Measurements from ENCODE around the gene PTGFRN. TPM values are rescaled to one million over a fixed set of nuclear protein-coding genes. Genes with fewer than 3 reads are reported as not detected.

Gene PTGFRN
- total and polyA plus RNA-seq, 2 experiments from 2014 or later: 16.6 to 31.0 TPM

DNA sequence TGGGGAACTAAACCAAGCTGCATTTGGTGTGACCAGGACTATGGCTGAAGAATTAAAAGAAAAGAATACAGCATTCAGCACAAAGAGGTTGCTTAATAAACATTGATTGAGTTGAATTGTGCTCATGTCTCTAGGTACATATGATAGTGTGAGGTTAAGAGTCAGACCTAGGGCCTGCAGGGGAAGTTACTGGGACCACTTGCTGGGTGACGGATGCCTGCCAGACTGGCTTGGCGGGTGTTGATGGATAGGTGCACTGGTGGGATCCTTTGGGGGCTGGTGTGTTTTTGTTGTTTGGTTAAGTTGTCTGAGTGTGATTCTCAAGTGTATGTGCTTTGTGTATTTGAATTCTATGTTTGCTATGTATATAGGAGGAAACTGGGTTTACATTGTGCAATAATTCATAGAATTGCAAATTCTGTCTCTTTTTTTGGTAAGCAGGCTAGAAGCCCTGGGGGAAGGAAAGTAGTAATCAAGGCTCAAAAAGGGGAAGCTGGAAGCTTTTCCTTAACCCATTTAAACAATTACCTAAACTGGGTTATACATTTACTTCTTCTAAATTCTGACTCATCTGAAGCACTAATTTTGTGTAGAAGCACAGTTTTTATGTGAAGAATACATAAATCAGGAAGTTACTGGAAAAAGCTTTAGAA lies 93.6 kb downstream of the PTGFRN start:
- H3K9me3 ChIP-seq (ENCODE audit: low read depth): no peaks in the 10 kb centered on the region
- no peak overlapping the region for H2AFZ ChIP-seq
- no peaks in the 10 kb centered on the region for H3K79me2 ChIP-seq
- no peaks in the 10 kb centered on the region for H4K20me1 ChIP-seq (ENCODE audit: insufficient read depth, poor library complexity, severe bottlenecking)
- no peaks in the 10 kb centered on the region for H3K9me2 ChIP-seq (replicated peaks; ENCODE audit: insufficient read depth)
- TF ChIP-seq, protein P1, sequence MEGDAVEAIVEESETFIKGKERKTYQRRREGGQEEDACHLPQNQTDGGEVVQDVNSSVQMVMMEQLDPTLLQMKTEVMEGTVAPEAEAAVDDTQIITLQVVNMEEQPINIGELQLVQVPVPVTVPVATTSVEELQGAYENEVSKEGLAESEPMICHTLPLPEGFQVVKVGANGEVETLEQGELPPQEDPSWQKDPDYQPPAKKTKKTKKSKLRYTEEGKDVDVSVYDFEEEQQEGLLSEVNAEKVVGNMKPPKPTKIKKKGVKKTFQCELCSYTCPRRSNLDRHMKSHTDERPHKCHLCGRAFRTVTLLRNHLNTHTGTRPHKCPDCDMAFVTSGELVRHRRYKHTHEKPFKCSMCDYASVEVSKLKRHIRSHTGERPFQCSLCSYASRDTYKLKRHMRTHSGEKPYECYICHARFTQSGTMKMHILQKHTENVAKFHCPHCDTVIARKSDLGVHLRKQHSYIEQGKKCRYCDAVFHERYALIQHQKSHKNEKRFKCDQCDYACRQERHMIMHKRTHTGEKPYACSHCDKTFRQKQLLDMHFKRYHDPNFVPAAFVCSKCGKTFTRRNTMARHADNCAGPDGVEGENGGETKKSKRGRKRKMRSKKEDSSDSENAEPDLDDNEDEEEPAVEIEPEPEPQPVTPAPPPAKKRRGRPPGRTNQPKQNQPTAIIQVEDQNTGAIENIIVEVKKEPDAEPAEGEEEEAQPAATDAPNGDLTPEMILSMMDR (IDR thresholded peaks at IDR 0.05; ENCODE audit: poor library complexity): no peak
- TF ChIP-seq EZH2phosphoT487 (IDR thresholded peaks at IDR 0.05; ENCODE audit: low read depth, severe bottlenecking, unreplicated experiment) (no peak), EZH2 (IDR thresholded peaks at IDR 0.05; ENCODE audit: borderline replicate concordance) (no peak)
- no peaks in the 10 kb centered on the region for H3K36me3 ChIP-seq (replicated peaks; ENCODE audit: insufficient read depth, low read depth)
- H3K4me2 ChIP-seq: no peak overlapping the region
- no peak for DNase-seq (ENCODE audit: low spot score)
- no peak overlapping the region for H3K27ac ChIP-seq
- H3K4me3 ChIP-seq: no peak overlapping the region
- no peaks in the 10 kb centered on the region for H3K27me3 ChIP-seq
- no peaks in the 10 kb centered on the region for H3K4me1 ChIP-seq (ENCODE audit: insufficient read depth)
- WGBS (ENCODE audit: low lambda C conversion rate, missing lambda C conversion rate): 83% methylated on average over 2 of the region's 2 CpGs

GRCh38 chr1:117007719-117008013 lies 98.0 kb downstream of the PTGFRN start:
- TF ChIP-seq EZH2phosphoT487 (IDR thresholded peaks at IDR 0.05; ENCODE audit: low read depth, severe bottlenecking, unreplicated experiment) (no peak), EZH2 (IDR thresholded peaks at IDR 0.05; ENCODE audit: borderline replicate concordance) (no peak)
- TF ChIP-seq, protein P1 (IDR thresholded peaks at IDR 0.05; ENCODE audit: poor library complexity): no peak
- 90% methylated on average over 2 of the region's 2 CpGs for WGBS (ENCODE audit: low lambda C conversion rate, missing lambda C conversion rate)
- Histone ChIP-seq H3K4me3 (no peak overlapping the region), H3K9me2 (replicated peaks; ENCODE audit: insufficient read depth) (no peaks in the 10 kb centered on the region), H3K79me2 (no peaks in the 10 kb centered on the region), H4K20me1 (ENCODE audit: insufficient read depth, poor library complexity, severe bottlenecking) (no peaks in the 10 kb centered on the region), H3K4me2 (no peak overlapping the region), H3K36me3 (replicated peaks; ENCODE audit: insufficient read depth, low read depth) (no peaks in the 10 kb centered on the region), H3K4me1 (ENCODE audit: insufficient read depth) (no peaks in the 10 kb centered on the region), H2AFZ (no peak overlapping the region), H3K9me3 (ENCODE audit: low read depth) (no peaks in the 10 kb centered on the region), H3K27ac (no peak overlapping the region), H3K27me3 (no peaks in the 10 kb centered on the region)
- no peak for DNase-seq (ENCODE audit: low spot score)

DNA sequence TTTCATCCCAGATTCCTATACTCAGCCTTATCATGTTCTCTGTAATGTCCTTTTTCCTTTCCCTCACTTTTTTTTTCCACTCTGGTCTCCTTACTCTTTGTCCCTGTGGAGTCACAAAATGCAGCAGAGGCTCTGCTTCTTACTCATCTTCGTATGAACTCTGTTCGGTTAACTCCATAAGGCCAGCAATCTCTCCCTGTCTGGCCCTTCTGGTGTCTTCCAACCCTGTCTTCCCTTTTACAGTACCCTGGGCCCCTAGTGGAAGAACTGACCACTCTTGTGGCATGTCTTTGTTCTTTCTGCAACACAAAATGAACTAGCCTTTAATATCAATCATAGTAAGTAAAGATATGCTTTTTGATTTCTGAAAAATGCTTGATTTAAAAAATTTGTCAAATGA lies 98.9 kb downstream of the PTGFRN start:
- Histone ChIP-seq H3K4me2 (no peak overlapping the region), H3K36me3 (replicated peaks; ENCODE audit: insufficient read depth, low read depth) (no peaks in the 10 kb centered on the region), H3K9me2 (replicated peaks; ENCODE audit: insufficient read depth) (no peaks in the 10 kb centered on the region), H3K9me3 (ENCODE audit: low read depth) (no peaks in the 10 kb centered on the region), H2AFZ (no peak overlapping the region), H3K4me3 (no peak overlapping the region), H3K27me3 (no peaks in the 10 kb centered on the region), H4K20me1 (ENCODE audit: insufficient read depth, poor library complexity, severe bottlenecking) (no peaks in the 10 kb centered on the region), H3K27ac (no peak overlapping the region), H3K79me2 (no peaks in the 10 kb centered on the region), H3K4me1 (ENCODE audit: insufficient read depth) (no peaks in the 10 kb centered on the region)
- TF ChIP-seq EZH2 (IDR thresholded peaks at IDR 0.05; ENCODE audit: borderline replicate concordance): no peak
- no peak for TF ChIP-seq EZH2phosphoT487 (IDR thresholded peaks at IDR 0.05; ENCODE audit: low read depth, severe bottlenecking, unreplicated experiment)
- TF ChIP-seq, protein P1 (IDR thresholded peaks at IDR 0.05; ENCODE audit: poor library complexity): no peak
- DNase-seq (ENCODE audit: low spot score): no peak
- 79% methylated on average over 2 of the region's 2 CpGs for WGBS (ENCODE audit: low lambda C conversion rate, missing lambda C conversion rate)

Data from hepatocyte (in vitro differentiated cells).